ENCODE measurements around the gene SPRR5.

Gene SPRR5, protein sequence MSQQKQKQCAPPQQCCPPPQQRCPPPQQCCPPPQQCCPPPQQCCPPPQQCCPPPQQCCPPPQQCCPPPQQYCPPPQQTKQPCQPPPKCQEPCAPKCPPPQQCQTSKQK
- 0 reads per million in 2 donors for total RNA-seq

DNA sequence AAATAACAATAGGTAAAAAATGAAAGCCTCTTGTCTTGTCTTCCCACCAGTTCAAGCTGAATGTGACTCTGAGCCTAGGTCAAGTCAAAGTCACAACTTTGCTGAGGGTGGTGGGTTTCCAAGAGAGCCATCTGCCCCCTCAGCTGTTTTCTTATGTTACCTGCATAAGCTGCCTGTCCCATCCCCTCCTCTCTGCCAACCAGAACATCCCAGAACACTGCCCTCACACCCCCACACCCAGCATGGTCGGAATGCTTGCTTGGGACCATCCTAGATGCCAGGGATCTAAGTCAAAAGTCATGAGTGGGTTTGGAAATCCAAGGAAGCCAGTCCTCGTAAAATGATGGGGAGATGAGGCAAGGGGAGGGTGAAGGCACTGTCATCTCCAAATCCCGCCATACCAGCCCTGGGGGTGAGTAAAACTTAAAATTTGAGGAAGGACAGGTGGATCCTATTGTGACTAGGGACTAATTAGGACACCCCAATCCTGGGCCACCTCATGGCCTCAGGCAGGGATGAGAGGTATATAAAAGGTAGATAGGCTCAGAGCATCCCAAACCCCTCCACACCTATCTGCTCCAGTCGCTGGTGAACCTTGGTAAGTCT, at the start of gene SPRR5:
TSS of gene SPRR5 (plus strand) at position 556 of the 606 bp plus-strand sequence. CDS start 1,349 bp downstream, outside the sequence.
- no peak for DNase-seq

DNA sequence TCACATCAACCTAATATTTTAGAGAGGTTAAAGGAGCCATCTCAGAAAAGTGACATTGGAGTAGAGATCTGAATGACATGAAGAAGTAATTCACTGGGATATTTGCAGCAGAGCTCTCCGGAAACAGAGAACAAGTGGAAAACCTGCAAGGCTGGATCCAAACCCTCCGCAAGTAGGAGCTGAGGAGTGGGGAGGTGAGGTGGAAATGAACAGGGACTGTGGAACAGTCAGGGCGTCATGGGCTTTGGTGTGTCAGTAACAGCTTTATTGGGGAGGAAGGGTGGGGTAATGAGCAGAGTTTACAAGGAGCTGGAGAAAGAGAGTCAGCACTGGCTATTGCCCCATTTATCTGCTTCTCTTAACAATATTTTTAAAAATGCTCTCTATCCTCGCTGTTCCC, 48.0 kb upstream of the SPRR5 start:
- no peak for DNase-seq

- no peak for DNase-seq
These were observed 47.1 kb upstream of the SPRR5 start for GRCh38 chr1:152899883-152900282.

GRCh38 chr1:152901631-152902030, 45.4 kb upstream of the SPRR5 start:
- DNase-seq: no peak

- no peak for DNase-seq
These were observed 44.4 kb upstream of the SPRR5 start for GRCh38 chr1:152902636-152903035.

- DNase-seq: no peak
These were observed 42.1 kb upstream of the SPRR5 start for GRCh38 chr1:152904688-152905440.

GRCh38 chr1:152906023-152906565, 40.9 kb upstream of the SPRR5 start:
- DNase-seq: no peak

- DNase-seq: no peak
These were observed 39.1 kb upstream of the SPRR5 start, which contains the start of gene IVL for GRCh38 chr1:152907686-152908601. Gene IVL (plus strand): TSS chr1:152908546. CDS start chr1:152909798, 1,252 bp downstream.

DNA sequence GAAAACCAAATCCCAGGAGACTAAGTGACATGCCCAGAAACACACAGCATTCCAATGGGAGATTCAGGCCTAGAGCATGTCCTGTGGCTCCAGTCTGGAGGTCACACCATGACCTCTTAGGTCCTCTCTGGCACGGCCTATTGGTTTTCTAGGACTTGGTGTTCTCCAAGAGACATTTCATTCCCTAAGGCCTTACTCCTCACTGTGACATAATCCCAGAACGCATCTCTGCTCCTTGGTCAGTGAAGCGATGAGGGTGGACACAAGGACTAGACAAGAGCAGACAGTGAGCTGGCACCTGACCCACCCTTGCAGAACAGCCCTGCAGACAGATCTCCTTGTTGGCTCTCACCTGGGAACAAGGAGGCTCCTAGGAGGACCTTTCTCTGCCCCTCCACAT, 37.8 kb upstream of the SPRR5 start:
- no peak for DNase-seq

- no peak for DNase-seq
These were observed 34.5 kb upstream of the SPRR5 start for GRCh38 chr1:152912471-152912870.

- no peak for DNase-seq
These were observed 34.1 kb upstream of the SPRR5 start for GRCh38 chr1:152912900-152913299.

GRCh38 chr1:152917794-152918193, 29.2 kb upstream of the SPRR5 start:
- no peak for DNase-seq

DNA sequence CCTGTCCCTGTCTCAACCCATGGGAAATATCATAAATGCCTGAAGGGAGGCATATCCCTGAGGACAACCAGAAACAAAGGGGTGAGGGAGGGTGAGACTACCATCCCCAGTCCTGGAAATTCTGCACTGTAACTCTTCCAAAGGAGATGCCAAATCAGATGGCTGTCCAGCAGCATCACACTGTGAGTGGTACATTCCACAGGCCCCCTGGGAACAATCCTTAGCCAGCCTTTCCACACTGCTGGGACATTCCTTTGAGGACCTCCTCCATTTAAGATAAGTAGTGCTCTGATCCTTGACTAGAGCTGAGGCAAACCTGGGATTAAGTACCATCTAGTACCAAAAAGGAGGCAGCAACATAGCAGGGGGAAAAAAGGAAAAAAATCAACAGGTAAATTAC, 27.9 kb upstream of the SPRR5 start:
- no peak for DNase-seq

DNA sequence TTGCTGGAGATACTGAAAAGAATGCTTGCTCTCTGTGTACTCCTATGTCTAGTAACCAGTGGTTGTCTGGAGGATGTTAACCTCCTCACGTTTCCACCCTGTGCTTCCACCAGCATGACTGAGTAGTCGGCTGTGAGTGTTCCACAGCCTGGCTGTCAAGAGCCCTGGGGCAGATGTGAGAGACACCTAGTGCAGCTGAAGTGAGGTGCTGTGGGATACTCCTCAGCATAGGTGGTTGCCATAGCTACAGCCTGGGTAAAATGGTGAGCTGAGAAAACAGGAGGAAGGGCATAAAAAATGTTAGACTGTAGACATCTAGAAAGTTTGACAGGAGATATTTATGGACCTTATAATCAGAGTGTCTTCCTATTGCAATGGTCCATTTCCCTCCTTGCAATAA, 22.8 kb upstream of the SPRR5 start:
- no peak for DNase-seq

DNA sequence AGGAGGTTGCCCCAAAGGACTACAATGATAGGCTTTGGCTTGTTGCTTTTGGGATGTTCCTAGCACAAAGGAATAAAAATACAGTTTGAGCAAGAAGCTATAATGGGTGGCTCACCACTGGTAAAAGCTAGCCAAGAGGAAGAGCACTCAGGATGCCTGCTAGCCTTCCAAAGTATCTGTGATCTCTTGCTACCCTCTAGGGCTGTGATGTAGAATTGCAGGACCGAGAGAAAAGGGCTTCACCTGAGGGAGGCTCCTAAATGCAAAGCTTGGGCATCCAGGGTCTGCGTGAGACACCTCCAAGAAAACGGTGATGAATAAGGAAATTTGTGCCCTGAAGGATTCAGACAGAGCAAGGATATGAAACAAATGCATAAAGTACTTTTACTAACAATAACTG, 20.9 kb upstream of the SPRR5 start:
- no peak for DNase-seq

- no peak for DNase-seq
These were observed 18.3 kb upstream of the SPRR5 start for GRCh38 chr1:152928671-152929070.

- no peak for DNase-seq
These were observed 14.7 kb upstream of the SPRR5 start for GRCh38 chr1:152932170-152932811.

DNA sequence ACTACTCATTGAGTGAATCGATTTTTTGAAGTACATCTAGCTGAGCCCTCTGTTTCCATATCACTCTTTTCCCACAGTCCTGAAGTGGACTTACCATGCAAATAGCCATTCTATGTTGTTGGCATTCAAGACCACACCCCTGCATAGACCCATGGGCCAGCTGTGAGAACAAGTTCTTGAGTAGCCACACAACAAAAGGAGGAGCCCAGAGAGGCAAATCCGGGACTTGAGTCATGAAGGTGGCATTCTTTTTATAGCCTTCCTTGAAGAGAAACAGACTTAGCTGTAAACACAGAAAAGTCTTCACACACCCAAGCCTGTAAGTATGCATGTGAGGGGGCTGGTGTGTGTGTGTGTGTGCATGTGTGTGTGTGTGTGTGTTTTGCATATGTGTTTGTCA, 13.8 kb upstream of the SPRR5 start:
- DNase-seq: no peak

GRCh38 chr1:152940614-152941013, 6.4 kb upstream of the SPRR5 start:
- no peak for DNase-seq

- no peak for DNase-seq
These were observed 5.8 kb upstream of the SPRR5 start for GRCh38 chr1:152941037-152941711.

- DNase-seq: no peak
These were observed 4.8 kb upstream of the SPRR5 start for GRCh38 chr1:152942161-152942560.

DNA sequence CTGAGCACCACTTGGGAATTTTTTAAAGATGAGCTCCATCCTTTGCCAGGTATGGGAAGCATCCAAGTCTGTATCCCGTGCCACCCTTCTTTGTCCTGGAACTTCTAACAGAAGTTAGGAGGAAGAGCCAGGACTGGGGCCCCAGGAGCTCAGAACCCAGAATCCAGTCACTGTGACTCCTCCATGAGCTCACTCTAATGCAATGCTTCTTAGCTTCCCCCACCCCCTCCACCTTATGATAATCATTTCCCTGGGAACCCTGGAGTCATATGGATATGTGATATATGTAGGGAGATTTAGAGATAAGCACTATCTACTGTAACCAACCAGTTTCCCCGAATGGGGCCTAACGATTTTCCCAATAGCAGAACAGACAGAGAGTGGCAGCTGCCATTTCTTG, 758 bp upstream of the SPRR5 start:
- no peak for DNase-seq
